ES-I3 (cell line): Measurements from ENCODE around the gene FSTL5.

ENCODE experiments used
- H3K36me3 ChIP-seq: 2 replicates; pipeline ENCODE4 v1.6.1; 2013; ENCODE audit warnings: mild to moderate bottlenecking, low read length, control low read depth, moderate library complexity; ENCODE audit not compliant: insufficient read depth
- H3K4me1 ChIP-seq: 2 replicates; pipeline ENCODE4 v1.6.1; 2013; ENCODE audit warnings: mild to moderate bottlenecking, control low read depth, low read length; ENCODE audit not compliant: insufficient read depth
- H3K9ac ChIP-seq: 2 replicates; pipeline ENCODE4 v1.6.1; 2013; ENCODE audit warnings: low read depth, mild to moderate bottlenecking, low read length, moderate library complexity
- H3K9me3 ChIP-seq: 2 replicates; pipeline ENCODE4 v1.6.1; 2013; ENCODE audit warnings: mild to moderate bottlenecking, low read length, moderate library complexity; ENCODE audit not compliant: control insufficient read depth, insufficient read depth

FSTL5 gene

GRCh38 chr4:161546902-161547301 lies 616.9 kb downstream of the FSTL5 start:
- Histone ChIP-seq H3K9ac (no peak overlapping the region), H3K4me1 (no peaks in the 10 kb centered on the region), H3K36me3 (no peaks in the 10 kb centered on the region), H3K9me3 (0 out of 2 replicates have a peak, but pooled peaks cover 2% of the 10 kb centered on the region)

GRCh38 chr4:161540265-161540664 lies 623.5 kb downstream of the FSTL5 start:
- H3K4me1 ChIP-seq: no peaks in the 10 kb centered on the region
- H3K36me3 ChIP-seq: no peaks in the 10 kb centered on the region
- 0 out of 2 replicates have a peak, but pooled peaks cover 2% of the 10 kb centered on the region for H3K9me3 ChIP-seq
- H3K9ac ChIP-seq: no peak overlapping the region

- H3K36me3 ChIP-seq: no peaks in the 10 kb centered on the region
- no peaks in the 10 kb centered on the region for H3K9me3 ChIP-seq
- no peak overlapping the region for H3K9ac ChIP-seq
- no peaks in the 10 kb centered on the region for H3K4me1 ChIP-seq
Observed at GRCh38 chr4:161538941-161539340, 624.9 kb downstream of the FSTL5 start.

GRCh38 chr4:161530710-161531109 lies 633.1 kb downstream of the FSTL5 start:
- Histone ChIP-seq H3K9me3 (no peaks in the 10 kb centered on the region), H3K9ac (no peak overlapping the region), H3K4me1 (peaks cover 3% of the 10 kb centered on the region; the same call in 1 of the 2 replicates)

GRCh38 chr4:161525121-161525520 lies 638.7 kb downstream of the FSTL5 start:
- H3K4me1 ChIP-seq: peaks cover 20% of the 10 kb centered on the region; the same call in 1 of the 2 replicates
- H3K9ac ChIP-seq: no peak overlapping the region
- no peaks in the 10 kb centered on the region for H3K9me3 ChIP-seq
- no peaks in the 10 kb centered on the region for H3K36me3 ChIP-seq

More at GRCh38 chr4:161530710-161531109, 633.1 kb downstream of the FSTL5 start:
- H3K36me3 ChIP-seq: no peaks in the 10 kb centered on the region

GRCh38 chr4:161522031-161522430 lies 641.8 kb downstream of the FSTL5 start:
- H3K9me3 ChIP-seq: no peaks in the 10 kb centered on the region
- no peak overlapping the region for H3K9ac ChIP-seq
- no peaks in the 10 kb centered on the region for H3K36me3 ChIP-seq
- peaks cover 20% of the 10 kb centered on the region; the same call in 1 of the 2 replicates for H3K4me1 ChIP-seq

- H3K36me3 ChIP-seq: no peaks in the 10 kb centered on the region
- no peak overlapping the region for H3K9ac ChIP-seq
- H3K4me1 ChIP-seq: peaks cover 10% of the 10 kb centered on the region; the same call in 1 of the 2 replicates
- H3K9me3 ChIP-seq: no peaks in the 10 kb centered on the region
Observed at GRCh38 chr4:161519611-161520010, 644.2 kb downstream of the FSTL5 start.

- Histone ChIP-seq H3K9me3 (no peaks in the 10 kb centered on the region), H3K36me3 (no peaks in the 10 kb centered on the region), H3K4me1 (peaks cover 4% of the 10 kb centered on the region; the same call in 1 of the 2 replicates), H3K9ac (no peak overlapping the region)
Observed at GRCh38 chr4:161517941-161518340, 645.9 kb downstream of the FSTL5 start.

- H3K4me1 ChIP-seq: no peaks in the 10 kb centered on the region
- no peaks in the 10 kb centered on the region for H3K9me3 ChIP-seq
- H3K36me3 ChIP-seq: no peaks in the 10 kb centered on the region
- H3K9ac ChIP-seq: no peak overlapping the region
Observed at GRCh38 chr4:161505141-161505540, 658.7 kb downstream of the FSTL5 start.

- H3K4me1 ChIP-seq: no peaks in the 10 kb centered on the region
- H3K9me3 ChIP-seq: no peaks in the 10 kb centered on the region
- no peak overlapping the region for H3K9ac ChIP-seq
- no peaks in the 10 kb centered on the region for H3K36me3 ChIP-seq
Observed at GRCh38 chr4:161498155-161498554, 665.6 kb downstream of the FSTL5 start.

- Histone ChIP-seq H3K4me1 (no peaks in the 10 kb centered on the region), H3K9ac (no peak overlapping the region), H3K36me3 (no peaks in the 10 kb centered on the region), H3K9me3 (no peaks in the 10 kb centered on the region)
Observed at GRCh38 chr4:161486461-161486860, 677.3 kb downstream of the FSTL5 start.

GRCh38 chr4:161466316-161466715 lies 697.5 kb downstream of the FSTL5 start:
- no peaks in the 10 kb centered on the region for H3K9me3 ChIP-seq
- H3K36me3 ChIP-seq: no peaks in the 10 kb centered on the region
- no peak overlapping the region for H3K9ac ChIP-seq
- H3K4me1 ChIP-seq: no peaks in the 10 kb centered on the region

- H3K36me3 ChIP-seq: no peaks in the 10 kb centered on the region
- no peaks in the 10 kb centered on the region for H3K4me1 ChIP-seq
- no peaks in the 10 kb centered on the region for H3K9me3 ChIP-seq
- H3K9ac ChIP-seq: no peak overlapping the region
Observed at GRCh38 chr4:161463436-161463835, 700.4 kb downstream of the FSTL5 start.

GRCh38 chr4:161457906-161458305 lies 705.9 kb downstream of the FSTL5 start:
- Histone ChIP-seq H3K36me3 (no peaks in the 10 kb centered on the region), H3K4me1 (no peaks in the 10 kb centered on the region), H3K9me3 (no peaks in the 10 kb centered on the region), H3K9ac (no peak overlapping the region)

- H3K9me3 ChIP-seq: no peaks in the 10 kb centered on the region
- no peaks in the 10 kb centered on the region for H3K4me1 ChIP-seq
- H3K9ac ChIP-seq: no peak overlapping the region
- H3K36me3 ChIP-seq: no peaks in the 10 kb centered on the region
Observed at GRCh38 chr4:161457311-161457710, 706.5 kb downstream of the FSTL5 start.

GRCh38 chr4:161454860-161455259 lies 708.9 kb downstream of the FSTL5 start:
- no peaks in the 10 kb centered on the region for H3K4me1 ChIP-seq
- no peaks in the 10 kb centered on the region for H3K36me3 ChIP-seq
- no peak overlapping the region; the same call in 1 of the 2 replicates for H3K9ac ChIP-seq
- no peaks in the 10 kb centered on the region for H3K9me3 ChIP-seq
